C4-2B (cell line): ENCODE data around the gene ILF3.

Experiments used
- ZFX ChIP-seq: fragments of 450-650 bp; IDR thresholded peaks from 2 replicates; pipeline ENCODE4 v1.6.1; 2017
- TF ChIP-seq, protein P1 (sequence below): fragments of 450-650 bp; conservative IDR thresholded peaks from 2 replicates; pipeline ENCODE4 v1.5.1; 2017; ENCODE audit warnings: mild to moderate bottlenecking

DNA sequence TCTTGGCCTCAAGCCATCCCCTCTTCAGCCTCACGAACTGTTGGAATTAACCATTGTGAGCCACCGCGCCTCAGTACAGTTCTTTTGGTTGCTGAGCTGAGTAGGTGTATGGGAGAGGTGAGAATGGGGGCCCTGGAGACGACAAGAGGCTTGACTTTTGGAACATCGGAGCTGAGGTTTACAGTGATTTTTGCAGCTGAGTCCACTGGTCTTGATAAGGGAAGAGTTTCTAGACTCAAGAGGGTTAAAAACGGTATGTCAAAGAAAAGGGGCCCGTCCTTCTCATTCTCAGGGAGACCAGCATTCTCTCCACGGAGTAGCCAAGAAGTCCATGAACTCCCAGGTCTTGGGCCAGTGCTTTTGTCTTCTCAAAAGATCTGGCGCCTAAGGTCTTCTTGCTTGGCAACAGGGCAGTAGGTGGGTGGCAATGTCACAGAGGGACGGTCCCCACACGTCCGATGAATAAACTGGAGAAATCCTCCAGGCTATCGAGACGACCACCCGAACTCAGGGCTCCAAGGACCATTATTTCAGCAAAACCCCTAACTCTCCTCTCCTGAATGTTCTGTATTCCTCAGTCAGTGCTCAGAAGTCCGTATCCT lies 40.7 kb downstream of the ILF3 start:
- TF ChIP-seq, protein P1, sequence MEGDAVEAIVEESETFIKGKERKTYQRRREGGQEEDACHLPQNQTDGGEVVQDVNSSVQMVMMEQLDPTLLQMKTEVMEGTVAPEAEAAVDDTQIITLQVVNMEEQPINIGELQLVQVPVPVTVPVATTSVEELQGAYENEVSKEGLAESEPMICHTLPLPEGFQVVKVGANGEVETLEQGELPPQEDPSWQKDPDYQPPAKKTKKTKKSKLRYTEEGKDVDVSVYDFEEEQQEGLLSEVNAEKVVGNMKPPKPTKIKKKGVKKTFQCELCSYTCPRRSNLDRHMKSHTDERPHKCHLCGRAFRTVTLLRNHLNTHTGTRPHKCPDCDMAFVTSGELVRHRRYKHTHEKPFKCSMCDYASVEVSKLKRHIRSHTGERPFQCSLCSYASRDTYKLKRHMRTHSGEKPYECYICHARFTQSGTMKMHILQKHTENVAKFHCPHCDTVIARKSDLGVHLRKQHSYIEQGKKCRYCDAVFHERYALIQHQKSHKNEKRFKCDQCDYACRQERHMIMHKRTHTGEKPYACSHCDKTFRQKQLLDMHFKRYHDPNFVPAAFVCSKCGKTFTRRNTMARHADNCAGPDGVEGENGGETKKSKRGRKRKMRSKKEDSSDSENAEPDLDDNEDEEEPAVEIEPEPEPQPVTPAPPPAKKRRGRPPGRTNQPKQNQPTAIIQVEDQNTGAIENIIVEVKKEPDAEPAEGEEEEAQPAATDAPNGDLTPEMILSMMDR = no peak
- TF ChIP-seq ZFX = no peak
